ENCODE measurements around the gene DBF4B. TPM values are rescaled to one million over a fixed set of nuclear protein-coding genes. Genes with fewer than 3 reads are reported as not detected.

DBF4B gene
- total RNA-seq, 1 donor from 2014 or later: 17.9 TPM

- Mint-ChIP-seq H3K9me3 (no peaks in the 10 kb centered on the region), H3K4me3 (no peak overlapping the region), H3K27me3 (ENCODE audit: low read depth) (peaks cover 5% of the 10 kb centered on the region), H3K27ac (no peak overlapping the region), H3K4me1 (no peaks in the 10 kb centered on the region), H3K36me3 (no peaks in the 10 kb centered on the region)
- no peak for DNase-seq (ENCODE audit: low spot score in 2 of 2, unreplicated experiment in 2 of 2)
- TF ChIP-seq CTCF (IDR thresholded peaks at IDR 0.05; ENCODE audit: unreplicated experiment): no peak
Observed at GRCh38 chr17:44769647-44770084, 61.2 kb downstream of the DBF4B start.

DNA sequence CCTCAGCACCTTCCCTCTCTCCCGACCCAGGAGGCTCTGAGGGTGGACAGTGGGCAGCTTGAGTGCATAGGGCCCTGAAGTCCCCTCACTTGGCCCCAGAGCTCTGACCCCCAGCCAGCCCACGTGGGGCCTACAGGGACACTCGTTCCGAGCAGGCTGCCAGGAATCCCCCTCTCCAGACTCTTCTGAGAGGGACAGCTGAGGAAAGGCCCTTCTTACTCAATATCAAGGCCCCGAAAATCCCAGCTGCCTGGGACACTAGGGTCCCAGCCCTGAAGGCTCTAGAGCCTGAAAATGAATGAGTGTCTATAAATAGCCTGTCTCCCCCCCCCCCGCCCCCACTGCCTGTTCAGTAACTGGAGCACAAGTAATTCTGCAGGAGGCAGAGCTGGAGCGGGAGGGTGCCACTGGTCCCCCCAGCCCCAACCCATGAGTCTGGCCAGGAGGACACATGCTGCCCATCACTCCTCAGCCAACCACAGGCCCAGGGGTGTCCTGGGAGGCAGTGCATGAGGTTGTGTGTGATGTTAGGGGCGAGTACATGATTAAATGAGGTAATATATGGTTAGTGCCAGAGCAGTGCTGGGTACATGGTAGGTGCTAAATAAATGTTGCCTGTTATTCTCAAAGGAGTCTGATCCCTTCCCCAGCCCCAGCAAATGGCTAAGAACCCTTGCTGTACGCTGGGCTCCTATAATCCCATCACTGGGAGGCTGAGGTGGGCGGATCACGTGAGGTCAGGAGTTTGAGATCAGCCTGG is 61.9 kb downstream of the DBF4B start:
- no peaks in the 10 kb centered on the region for H3K36me3 Mint-ChIP-seq
- TF ChIP-seq CTCF (IDR thresholded peaks at IDR 0.05; ENCODE audit: unreplicated experiment): no peak
- peaks cover 5% of the 10 kb centered on the region for H3K27me3 Mint-ChIP-seq (ENCODE audit: low read depth)
- H3K4me1 Mint-ChIP-seq: peaks cover 2% of the 10 kb centered on the region
- no peak overlapping the region for H3K27ac Mint-ChIP-seq
- H3K4me3 Mint-ChIP-seq: no peak overlapping the region
- no peak for DNase-seq (ENCODE audit: low spot score in 2 of 2, unreplicated experiment in 2 of 2)
- no peaks in the 10 kb centered on the region for H3K9me3 Mint-ChIP-seq

- TF ChIP-seq CTCF (IDR thresholded peaks at IDR 0.05; ENCODE audit: unreplicated experiment): no peak
- H3K9me3 Mint-ChIP-seq: no peaks in the 10 kb centered on the region
- no peak for DNase-seq (ENCODE audit: low spot score in 2 of 2, unreplicated experiment in 2 of 2)
- H3K36me3 Mint-ChIP-seq: no peaks in the 10 kb centered on the region
- H3K27me3 Mint-ChIP-seq (ENCODE audit: low read depth): peaks cover 8% of the 10 kb centered on the region
- peaks cover 2% of the 10 kb centered on the region for H3K4me1 Mint-ChIP-seq
- H3K4me3 Mint-ChIP-seq: no peak overlapping the region
- no peak overlapping the region for H3K27ac Mint-ChIP-seq
Observed at GRCh38 chr17:44772308-44773045, 64.0 kb downstream of the DBF4B start.

- H3K4me3 Mint-ChIP-seq: no peak overlapping the region
- H3K9me3 Mint-ChIP-seq: no peaks in the 10 kb centered on the region
- H3K27ac Mint-ChIP-seq: no peak overlapping the region
- H3K4me1 Mint-ChIP-seq: peaks cover 2% of the 10 kb centered on the region
- H3K27me3 Mint-ChIP-seq (ENCODE audit: low read depth): peaks cover 11% of the 10 kb centered on the region
- TF ChIP-seq CTCF (IDR thresholded peaks at IDR 0.05; ENCODE audit: unreplicated experiment): no peak
- DNase-seq (ENCODE audit: low spot score in 2 of 2, unreplicated experiment in 2 of 2): no peak
- no peaks in the 10 kb centered on the region for H3K36me3 Mint-ChIP-seq
Observed at GRCh38 chr17:44773140-44773539, 64.7 kb downstream of the DBF4B start.

DNA sequence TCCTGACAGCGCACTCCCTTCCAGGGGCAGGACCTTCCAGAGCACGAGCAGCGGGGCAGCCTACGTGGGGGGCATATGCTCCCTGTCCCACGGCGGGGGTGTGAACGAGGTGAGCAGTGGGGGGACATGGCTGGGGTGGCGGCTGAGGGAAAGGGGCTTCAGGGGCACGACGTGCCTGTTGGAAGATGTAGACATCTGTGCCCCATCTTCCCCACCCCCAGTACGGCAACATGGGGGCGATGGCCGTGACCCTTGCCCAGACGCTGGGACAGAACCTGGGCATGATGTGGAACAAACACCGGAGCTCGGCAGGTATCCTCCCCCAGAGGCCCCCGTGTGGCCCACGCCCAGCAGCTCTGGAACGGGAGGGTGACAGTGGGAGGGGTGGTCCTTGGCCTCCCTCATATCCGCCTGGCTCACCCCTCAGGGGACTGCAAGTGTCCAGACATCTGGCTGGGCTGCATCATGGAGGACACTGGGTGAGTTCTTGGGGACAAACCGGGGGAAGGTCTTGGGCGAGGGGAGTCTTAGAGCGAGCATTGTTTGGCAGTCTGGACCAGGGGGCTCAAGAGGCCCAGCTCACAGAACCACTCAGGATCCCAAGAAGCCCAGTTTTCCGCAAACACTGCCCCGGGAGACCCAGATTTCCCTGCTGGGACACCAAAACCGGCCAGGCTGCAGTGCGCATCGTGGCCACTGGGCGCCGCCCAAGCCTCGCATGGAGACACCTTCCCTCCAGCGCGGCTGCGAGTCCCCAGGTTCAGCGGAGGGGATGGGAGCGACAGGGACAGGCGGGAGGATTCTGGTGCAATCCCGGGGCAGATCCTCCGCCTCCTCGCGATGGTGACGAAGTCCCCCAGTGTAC is 66.0 kb downstream of the DBF4B start:
- Mint-ChIP-seq H3K27ac (peak overlapping the region; percentile 88), H3K27me3 (ENCODE audit: low read depth) (peaks cover 11% of the 10 kb centered on the region), H3K9me3 (no peaks in the 10 kb centered on the region), H3K4me1 (peaks cover 4% of the 10 kb centered on the region), H3K36me3 (no peaks in the 10 kb centered on the region), H3K4me3 (peak overlapping the region; percentile 78)
- DNase-seq (ENCODE audit: low spot score in 2 of 2, unreplicated experiment in 2 of 2): peak; percentile 85 to 97
- peak; percentile 98 for TF ChIP-seq CTCF (IDR thresholded peaks at IDR 0.05; ENCODE audit: unreplicated experiment)
